HG02678 (cell line): ENCODE data around the gene EIF4G3.
"Not testable (repeated sequence)": the region's sequence is repeated elsewhere in the genome, so short reads cannot be mapped to it uniquely, and the experiment has no call there.

ENCODE experiments used
- ATAC-seq: cut with Tn5 transposase; IDR thresholded peaks from one replicate; pipeline ENCODE4 v1.9.1; 2021; ENCODE audit warnings: mild to moderate bottlenecking, moderate library complexity; ENCODE audit not compliant: unreplicated experiment

EIF4G3 gene

DNA sequence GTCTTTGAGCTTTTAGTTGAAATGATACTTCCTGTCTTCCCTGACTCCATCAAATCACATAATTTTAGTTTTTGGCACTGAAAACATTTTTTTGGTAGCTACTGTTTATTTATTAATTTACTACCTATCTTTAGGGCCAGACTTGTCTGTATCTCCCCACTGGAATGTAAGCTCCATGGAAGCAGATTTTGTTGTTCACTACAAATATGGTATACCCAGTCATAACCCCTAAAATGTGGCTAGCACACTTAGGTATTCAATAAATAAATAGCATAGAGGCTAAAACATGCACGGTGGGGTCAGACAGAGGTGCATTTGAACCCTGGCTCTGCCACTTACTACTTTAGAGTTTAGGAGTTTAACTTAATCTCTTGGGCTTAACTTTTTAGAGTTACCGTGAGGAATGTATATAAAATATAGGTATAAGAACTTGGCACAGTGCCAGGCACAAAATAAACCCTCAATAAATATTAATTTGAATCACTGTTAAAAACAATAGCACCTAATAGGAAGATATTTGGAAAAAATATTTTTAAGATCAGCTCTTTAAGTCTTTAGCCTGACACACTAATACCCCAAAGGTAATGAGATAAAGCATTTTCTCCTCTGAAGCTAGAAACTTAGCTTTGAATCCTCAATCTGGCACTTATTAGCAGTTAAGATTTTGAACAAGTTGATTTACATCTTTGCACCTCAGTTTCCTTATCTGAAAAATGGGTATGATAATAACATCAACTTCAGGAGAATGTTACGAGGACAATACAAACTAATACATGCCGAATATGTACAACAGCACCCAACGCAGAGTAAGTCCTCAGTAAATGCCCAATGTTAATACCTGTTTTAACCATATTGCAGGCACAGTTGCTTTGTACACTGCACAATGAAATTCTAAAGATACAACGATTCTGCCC, 330.0 kb downstream of the EIF4G3 start:
- ATAC-seq: no peak

DNA sequence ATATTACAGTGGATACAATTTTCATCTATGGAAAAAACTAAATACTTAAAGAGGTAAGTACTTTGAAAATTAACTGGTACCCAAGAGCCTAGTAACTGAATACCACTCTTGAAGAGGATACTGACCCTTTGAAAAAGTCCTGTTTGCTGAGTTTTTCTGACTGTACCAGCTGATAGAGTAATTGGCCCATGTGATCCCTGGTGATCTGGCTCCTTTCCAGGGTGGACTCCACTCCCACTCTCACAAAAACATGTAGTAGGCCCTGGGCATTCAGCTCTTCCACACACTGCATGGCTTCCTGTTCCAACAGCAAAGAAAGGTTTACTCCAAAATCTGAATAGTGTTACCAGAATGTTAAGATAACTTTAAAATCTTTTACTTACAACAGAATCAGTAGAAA, 336.0 kb downstream of the EIF4G3 start:
- ATAC-seq: no peak

GRCh38 chr1:20837554-20838192, 339.0 kb downstream of the EIF4G3 start:
- ATAC-seq: no peak

DNA sequence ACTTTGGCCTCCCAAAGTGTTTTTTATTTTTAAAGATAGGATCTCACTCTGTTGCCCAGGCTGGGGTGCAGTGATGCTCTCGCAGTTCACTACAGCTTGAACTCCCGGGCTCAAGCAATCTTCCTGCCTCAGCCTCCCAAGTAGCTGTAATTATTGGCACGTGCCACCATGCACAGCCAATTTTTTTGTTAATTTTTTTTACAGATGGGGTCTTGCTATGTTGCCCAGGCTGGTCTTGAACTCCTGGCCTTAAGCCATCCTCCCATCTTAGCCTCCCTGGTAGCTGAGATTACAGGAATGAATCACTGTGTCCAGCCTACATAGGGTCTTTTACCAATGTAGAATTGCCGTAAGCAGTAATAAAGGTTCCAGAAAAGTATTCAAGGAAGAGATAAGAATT, 340.5 kb downstream of the EIF4G3 start:
- no peak for ATAC-seq

DNA sequence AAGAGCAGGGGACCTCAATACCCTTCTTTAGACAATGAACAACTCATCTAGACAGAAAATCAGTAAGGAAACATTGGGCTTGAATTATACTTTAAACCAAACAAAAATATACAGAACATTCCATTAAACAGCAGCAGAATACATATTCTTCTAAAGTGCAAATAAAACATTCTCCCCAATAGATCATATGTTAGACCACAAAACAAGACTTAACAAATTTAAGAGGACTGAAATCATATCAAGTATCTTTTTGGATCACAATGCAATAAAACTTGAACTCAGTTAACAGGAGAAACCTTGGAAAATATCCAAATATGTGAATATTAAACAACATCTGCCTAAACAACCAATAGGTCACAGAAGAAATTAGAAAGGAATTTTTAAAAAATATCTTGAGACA, 341.9 kb downstream of the EIF4G3 start:
- no peak for ATAC-seq

DNA sequence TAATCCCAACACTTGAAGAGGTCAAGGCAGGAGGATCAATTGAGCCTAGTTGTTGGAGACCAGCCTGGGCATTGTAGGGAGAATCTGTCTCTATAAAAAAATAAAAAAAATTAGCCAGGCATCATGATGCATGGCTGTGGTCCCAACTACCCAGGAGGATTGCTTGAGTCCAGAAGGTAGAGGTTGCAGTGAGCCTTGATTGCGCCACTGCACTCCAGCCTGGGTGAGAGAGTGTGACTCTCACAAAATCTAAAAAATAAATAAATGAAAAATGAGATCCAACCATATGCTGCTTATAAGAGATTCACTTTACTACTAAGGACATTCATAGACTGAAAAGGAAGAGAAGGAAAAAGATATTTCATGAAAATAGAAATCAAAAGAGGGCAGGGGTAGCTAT, 342.5 kb downstream of the EIF4G3 start:
- ATAC-seq: no peak

DNA sequence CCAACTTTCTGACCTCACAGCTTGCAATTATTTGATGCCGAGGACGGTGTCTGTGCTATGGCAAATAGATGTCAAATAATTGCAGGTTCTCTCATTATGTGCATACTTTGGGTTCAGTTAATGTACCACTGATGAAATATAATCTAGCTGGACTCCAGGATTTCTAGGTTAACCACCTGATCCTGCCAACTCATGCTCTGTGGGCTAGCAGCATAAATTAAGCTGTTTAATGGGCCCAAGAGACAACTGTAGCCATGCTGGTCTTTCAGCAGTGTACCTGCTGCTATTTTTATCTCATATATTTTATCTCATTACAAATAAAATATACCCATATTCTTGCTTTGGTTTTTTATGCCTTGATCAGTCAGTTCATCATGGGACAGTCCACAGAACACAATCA, 346.3 kb downstream of the EIF4G3 start:
- ATAC-seq: no peak

DNA sequence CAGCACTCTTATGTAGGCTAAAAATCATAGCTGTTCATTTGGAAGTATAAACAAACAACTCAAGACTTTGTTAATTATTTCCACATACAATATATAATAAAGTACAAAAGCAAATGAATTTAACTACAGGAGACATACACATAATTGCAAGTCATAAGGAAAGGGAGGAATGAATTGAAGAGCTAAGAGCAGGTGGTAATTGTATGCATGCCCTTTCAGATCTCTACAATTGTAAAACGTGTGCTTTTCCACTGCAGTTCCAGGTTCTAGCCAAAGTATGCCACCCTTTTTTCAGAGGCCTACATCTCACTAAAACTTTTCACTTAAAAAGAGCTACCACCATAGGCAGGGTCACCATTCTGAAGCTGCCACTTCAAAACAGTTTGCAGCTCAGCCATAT, 346.8 kb downstream of the EIF4G3 start:
- no peak for ATAC-seq

DNA sequence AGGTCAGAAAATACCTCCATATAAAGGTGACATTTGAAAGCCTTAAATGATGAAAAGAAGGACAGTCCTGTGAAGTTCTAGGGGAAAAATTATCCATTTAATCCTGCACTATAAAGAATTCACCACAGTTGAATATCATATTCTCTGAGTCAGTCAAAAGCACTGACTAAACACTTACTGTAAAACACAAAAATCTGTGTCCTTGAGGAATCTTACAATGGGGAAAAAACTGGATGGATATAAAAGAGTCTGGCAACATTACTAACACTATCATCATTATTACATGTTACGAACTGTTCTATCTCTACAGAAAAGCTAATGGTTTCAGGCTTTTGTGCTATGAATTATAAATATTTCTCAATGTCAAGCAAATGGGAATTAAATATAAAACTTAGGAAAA, 347.2 kb downstream of the EIF4G3 start:
- no peak for ATAC-seq

GRCh38 chr1:20823845-20824244, 352.9 kb downstream of the EIF4G3 start:
- ATAC-seq: no peak

- no peak for ATAC-seq
Observed at GRCh38 chr1:20821466-20821865, 355.2 kb downstream of the EIF4G3 start.

GRCh38 chr1:20819818-20820217, 356.9 kb downstream of the EIF4G3 start:
- no peak for ATAC-seq

DNA sequence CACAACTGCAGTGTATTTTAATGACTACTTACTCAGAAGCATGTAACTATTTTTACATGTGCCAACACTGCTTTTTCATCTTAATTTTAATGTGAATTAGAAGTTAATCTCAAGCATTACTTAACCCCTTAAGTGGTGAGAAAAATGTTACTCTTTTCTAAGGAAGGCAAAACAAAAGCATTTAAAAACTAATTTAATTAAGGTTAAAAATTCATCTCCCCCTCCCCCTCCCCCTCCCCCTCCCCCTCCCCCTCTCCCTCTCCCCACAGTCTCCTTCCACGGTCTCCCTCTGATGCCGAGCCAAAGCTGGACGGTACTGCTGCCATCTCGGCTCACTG, 362.2 kb downstream of the EIF4G3 start:
- ATAC-seq: no peak

DNA sequence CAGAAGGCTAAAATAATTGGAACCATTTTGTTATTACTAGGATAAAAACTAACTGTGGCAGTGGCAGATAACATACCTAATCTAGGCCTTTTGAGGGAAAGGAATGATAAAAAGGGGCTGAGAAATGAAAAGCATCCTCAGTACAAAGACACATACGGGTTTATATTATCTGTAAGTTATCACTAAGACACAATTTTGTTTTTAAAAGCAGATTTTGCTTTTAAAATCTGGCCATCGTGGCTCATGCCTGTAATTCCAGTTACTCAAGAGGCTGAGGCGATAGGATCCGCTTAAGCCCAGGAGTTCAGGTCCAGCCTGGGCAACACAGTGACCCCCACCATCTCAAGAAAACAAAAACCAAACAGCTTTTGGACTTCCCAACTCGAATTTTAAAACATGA, 364.8 kb downstream of the EIF4G3 start:
- no peak for ATAC-seq

DNA sequence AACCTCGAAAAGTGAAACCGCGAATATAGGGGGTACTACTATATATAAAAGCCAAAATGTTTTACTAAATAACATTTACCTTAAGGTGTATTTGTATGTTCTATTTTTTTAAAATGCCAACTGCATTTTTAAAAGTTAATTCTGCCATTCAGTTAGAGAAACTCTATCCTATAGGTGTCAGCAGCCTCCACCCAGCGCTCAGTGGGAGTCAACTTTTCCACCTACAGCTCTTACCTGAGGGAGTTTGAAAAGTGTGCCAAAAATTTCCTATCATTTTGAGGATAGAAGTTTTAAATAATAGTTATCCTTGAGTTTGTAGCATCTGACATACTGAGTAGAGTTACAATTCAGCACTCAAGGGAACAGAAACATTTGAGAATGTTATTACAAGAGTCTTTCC, 383.5 kb downstream of the EIF4G3 start:
- ATAC-seq: no peak

GRCh38 chr1:20792196-20792595, 384.5 kb downstream of the EIF4G3 start:
- no peak for ATAC-seq

- ATAC-seq: no peak
Observed at GRCh38 chr1:20790785-20791184, 385.9 kb downstream of the EIF4G3 start.

DNA sequence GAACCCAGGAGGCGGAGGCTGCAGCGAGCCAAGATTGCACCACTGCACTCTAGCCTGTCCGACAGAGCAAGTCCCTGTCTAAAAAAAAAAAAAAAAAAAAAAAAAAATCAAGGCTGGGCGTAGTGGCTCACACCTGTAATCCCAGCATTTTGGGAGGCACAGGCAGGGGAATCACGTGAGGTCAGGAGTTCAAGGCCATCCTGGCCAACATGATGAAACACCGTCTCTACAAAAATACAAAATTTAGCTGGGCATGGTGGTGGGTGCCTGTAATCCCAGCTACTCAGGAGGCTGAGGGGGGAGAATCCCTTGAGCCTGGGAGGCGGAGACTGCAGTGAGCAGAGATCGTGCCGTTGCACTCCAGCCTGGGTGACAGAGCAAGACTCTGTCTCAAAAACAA, 387.1 kb downstream of the EIF4G3 start:
- not testable (repeated sequence) for ATAC-seq

- no peak for ATAC-seq
Observed at GRCh38 chr1:20787840-20788795, 388.6 kb downstream of the EIF4G3 start.

DNA sequence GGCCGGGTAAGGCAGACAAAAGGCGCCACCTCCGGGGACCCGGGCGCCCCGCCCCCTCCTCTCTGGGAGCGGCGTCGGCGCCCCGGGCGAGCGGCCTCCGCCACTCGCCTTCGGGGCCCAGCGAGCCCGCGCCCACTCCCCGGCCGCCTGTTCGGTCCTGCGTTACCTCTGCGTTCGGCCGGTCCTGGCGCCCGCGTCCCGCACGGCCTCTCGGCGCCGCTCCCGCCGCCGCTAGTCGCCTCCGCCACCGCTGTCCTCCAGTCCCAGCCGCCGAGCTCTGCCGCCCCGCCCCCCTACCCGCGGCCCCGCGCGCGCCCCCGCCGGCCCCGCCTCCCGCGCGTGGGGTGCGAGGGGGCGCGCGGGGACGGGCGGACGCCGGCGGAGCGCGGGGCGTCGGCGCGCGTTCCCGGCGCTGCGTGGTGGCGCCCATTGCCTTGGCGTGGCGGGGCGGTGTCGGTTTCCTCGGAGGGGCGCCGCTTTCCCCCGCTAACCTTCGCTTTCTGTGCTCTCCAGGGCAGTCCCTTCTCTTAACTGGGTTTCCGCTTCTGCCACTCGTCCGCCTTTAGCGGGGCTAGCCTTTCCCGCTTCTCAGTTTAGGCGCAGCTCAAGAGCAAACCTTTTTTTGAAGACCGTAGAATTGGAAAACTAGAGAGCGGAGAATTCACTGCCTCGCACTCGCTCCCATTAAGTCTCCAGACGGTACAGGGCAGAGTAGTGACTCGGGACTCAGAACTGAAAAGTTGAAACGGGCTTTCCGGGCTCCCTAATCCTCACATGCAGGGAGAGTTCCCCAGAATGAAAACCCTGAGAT, 389.5 kb downstream of the EIF4G3 start, which contains the start of gene HP1BP3:
Gene HP1BP3, minus strand, starts transcription at position 279 of the 811 bp plus-strand sequence. CDS start 6,867 bp downstream, outside the sequence.
- peak; percentile 61 for ATAC-seq
